AG10803 (cell line): Measurements from ENCODE around the gene LGALS3BP.

Experiments
- DNase-seq: peaks from one replicate; pipeline ENCODE4 v3.0.0; 2010; ENCODE audit warnings: low read depth
- H3K4me3 ChIP-seq: 2 replicates; pipeline ENCODE4 v1.5.1; 2011; ENCODE audit warnings: mild to moderate bottlenecking, low read length, control low read depth
- CTCF ChIP-seq: conservative IDR thresholded peaks from 2 replicates; pipeline ENCODE4 v1.5.1; 2011; ENCODE audit warnings: mild to moderate bottlenecking, low read length, control low read depth, inconsistent platforms

LGALS3BP gene

GRCh38 chr17:79006046-79006445 is 26.3 kb upstream of the LGALS3BP start:
- TF ChIP-seq CTCF: no peak
- no peak overlapping the region for H3K4me3 ChIP-seq
- DNase-seq: no peak

GRCh38 chr17:79005063-79005861 is 25.5 kb upstream of the LGALS3BP start:
- no peak for DNase-seq
- H3K4me3 ChIP-seq: no peak overlapping the region

GRCh38 chr17:79003661-79004411 is 24.1 kb upstream of the LGALS3BP start:
- no peak overlapping the region for H3K4me3 ChIP-seq
- no peak for DNase-seq
- TF ChIP-seq CTCF: no peak

More at GRCh38 chr17:79005063-79005861, 25.5 kb upstream of the LGALS3BP start:
- TF ChIP-seq CTCF: no peak

- no peak for TF ChIP-seq CTCF
- DNase-seq: no peak
Measured at GRCh38 chr17:79002796-79003593, 23.3 kb upstream of the LGALS3BP start.

GRCh38 chr17:79002291-79002690 is 22.6 kb upstream of the LGALS3BP start:
- no peak overlapping the region for H3K4me3 ChIP-seq
- TF ChIP-seq CTCF: no peak
- DNase-seq: no peak

More at GRCh38 chr17:79002796-79003593, 23.3 kb upstream of the LGALS3BP start:
- no peak overlapping the region for H3K4me3 ChIP-seq

GRCh38 chr17:79001190-79002020 is 21.7 kb upstream of the LGALS3BP start:
- DNase-seq: no peak
- H3K4me3 ChIP-seq: no peak overlapping the region
- TF ChIP-seq CTCF: no peak
